Measurements from ENCODE around the gene PGBD1. TPM values are rescaled to one million over a fixed set of nuclear protein-coding genes. Genes with fewer than 3 reads are reported as not detected.
A peak's percentile ranks its signal among the peaks of the same experiment; 100 is the strongest.

Gene PGBD1
- total and polyA plus RNA-seq, 2 of the 13 experiments (the other 11 are each of a cell fraction or from before 2014, with no cell fraction given): 3.6 to 6.9 TPM

DNA sequence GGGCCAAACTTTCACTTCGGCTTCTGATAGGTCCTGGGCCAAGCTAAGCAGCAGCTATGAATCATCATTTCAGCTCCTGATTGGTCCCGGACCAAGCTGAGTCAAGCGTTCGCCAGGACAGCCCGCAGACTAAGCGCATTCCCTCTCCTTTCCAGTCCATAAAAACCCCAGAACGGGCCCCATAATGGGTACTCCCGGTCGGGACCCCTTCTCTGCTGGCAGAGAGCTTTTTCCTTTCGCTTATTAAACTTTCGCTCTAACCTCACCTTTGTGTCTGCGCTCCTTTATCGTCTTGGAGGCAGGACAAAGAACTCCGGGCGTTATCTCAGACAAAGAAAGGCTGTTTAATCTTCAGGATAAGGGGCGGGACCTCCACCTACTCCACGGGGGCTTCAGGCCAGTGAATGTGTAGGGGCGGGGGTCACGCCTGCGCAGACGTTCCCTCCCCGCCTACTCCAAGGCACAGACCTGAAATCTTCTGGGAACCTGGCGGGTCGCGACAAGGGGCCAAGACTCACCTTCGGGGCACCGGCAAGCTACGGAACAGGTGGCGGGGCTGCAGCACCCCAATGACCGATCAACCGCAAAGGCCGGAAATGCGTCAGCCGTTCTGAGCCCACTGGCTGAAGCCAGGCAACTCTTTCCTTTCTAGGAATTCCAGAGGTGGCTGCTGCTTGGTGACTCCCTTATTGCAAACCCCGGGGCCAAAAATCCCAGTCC lies 54.4 kb downstream of the PGBD1 start, which contains the start of gene ZSCAN31 (continued):
- TF ChIP-seq, protein P1, sequence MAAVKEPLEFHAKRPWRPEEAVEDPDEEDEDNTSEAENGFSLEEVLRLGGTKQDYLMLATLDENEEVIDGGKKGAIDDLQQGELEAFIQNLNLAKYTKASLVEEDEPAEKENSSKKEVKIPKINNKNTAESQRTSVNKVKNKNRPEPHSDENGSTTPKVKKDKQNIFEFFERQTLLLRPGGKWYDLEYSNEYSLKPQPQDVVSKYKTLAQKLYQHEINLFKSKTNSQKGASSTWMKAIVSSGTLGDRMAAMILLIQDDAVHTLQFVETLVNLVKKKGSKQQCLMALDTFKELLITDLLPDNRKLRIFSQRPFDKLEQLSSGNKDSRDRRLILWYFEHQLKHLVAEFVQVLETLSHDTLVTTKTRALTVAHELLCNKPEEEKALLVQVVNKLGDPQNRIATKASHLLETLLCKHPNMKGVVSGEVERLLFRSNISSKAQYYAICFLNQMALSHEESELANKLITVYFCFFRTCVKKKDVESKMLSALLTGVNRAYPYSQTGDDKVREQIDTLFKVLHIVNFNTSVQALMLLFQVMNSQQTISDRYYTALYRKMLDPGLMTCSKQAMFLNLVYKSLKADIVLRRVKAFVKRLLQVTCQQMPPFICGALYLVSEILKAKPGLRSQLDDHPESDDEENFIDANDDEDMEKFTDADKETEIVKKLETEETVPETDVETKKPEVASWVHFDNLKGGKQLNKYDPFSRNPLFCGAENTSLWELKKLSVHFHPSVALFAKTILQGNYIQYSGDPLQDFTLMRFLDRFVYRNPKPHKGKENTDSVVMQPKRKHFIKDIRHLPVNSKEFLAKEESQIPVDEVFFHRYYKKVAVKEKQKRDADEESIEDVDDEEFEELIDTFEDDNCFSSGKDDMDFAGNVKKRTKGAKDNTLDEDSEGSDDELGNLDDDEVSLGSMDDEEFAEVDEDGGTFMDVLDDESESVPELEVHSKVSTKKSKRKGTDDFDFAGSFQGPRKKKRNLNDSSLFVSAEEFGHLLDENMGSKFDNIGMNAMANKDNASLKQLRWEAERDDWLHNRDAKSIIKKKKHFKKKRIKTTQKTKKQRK (IDR thresholded peaks at IDR 0.05; ENCODE audit: low read length): no peak
- TF ChIP-seq CBX1 (IDR thresholded peaks at IDR 0.05; ENCODE audit: low read depth): no peak
- no peak for TF ChIP-seq ZNF816 (CRISPR knock-in tag; IDR thresholded peaks at IDR 0.05; ENCODE audit: borderline replicate concordance)
- TF ChIP-seq, protein P2, sequence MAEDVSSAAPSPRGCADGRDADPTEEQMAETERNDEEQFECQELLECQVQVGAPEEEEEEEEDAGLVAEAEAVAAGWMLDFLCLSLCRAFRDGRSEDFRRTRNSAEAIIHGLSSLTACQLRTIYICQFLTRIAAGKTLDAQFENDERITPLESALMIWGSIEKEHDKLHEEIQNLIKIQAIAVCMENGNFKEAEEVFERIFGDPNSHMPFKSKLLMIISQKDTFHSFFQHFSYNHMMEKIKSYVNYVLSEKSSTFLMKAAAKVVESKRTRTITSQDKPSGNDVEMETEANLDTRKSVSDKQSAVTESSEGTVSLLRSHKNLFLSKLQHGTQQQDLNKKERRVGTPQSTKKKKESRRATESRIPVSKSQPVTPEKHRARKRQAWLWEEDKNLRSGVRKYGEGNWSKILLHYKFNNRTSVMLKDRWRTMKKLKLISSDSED (CRISPR knock-in tag; IDR thresholded peaks at IDR 0.05): no peak
- TF ChIP-seq ZNF644 (CRISPR knock-in tag; IDR thresholded peaks at IDR 0.05; ENCODE audit: low read depth): no peak
- TF ChIP-seq RBM22 (optimal IDR thresholded peaks at IDR 0.05; ENCODE audit: low read length): no peak
- TF ChIP-seq ZKSCAN8 (CRISPR knock-in tag; IDR thresholded peaks at IDR 0.05; ENCODE audit: borderline replicate concordance): peak; percentile 71; the same call in 1 of the 2 replicates
- TF ChIP-seq AKAP8 (CRISPR knock-in tag; IDR thresholded peaks at IDR 0.05): peak; percentile 51; the same call in 1 of the 2 replicates
- TF ChIP-seq KMT2A (CRISPR knock-in tag; IDR thresholded peaks at IDR 0.05): no peak; the same call in 1 of the 2 replicates
- peak; percentile 72 for TF ChIP-seq SP4 (CRISPR knock-in tag; IDR thresholded peaks at IDR 0.05)
- TF ChIP-seq, protein P3, sequence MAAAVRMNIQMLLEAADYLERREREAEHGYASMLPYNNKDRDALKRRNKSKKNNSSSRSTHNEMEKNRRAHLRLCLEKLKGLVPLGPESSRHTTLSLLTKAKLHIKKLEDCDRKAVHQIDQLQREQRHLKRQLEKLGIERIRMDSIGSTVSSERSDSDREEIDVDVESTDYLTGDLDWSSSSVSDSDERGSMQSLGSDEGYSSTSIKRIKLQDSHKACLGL (CRISPR knock-in tag; IDR thresholded peaks at IDR 0.05): peak; percentile 42; the same call in 1 of the 2 replicates
- no peak for TF ChIP-seq CHCHD3 (CRISPR knock-in tag; IDR thresholded peaks at IDR 0.05)
- TF ChIP-seq, protein P4, sequence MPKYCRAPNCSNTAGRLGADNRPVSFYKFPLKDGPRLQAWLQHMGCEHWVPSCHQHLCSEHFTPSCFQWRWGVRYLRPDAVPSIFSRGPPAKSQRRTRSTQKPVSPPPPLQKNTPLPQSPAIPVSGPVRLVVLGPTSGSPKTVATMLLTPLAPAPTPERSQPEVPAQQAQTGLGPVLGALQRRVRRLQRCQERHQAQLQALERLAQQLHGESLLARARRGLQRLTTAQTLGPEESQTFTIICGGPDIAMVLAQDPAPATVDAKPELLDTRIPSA (CRISPR knock-in tag; IDR thresholded peaks at IDR 0.05; ENCODE audit: borderline replicate concordance): no peak; the same call in 1 of the 2 replicates
- peak; percentile 4 for TF ChIP-seq SKI (IDR thresholded peaks at IDR 0.05; ENCODE audit: partially characterized antibody)
- TF ChIP-seq ZEB1 (IDR thresholded peaks at IDR 0.05; ENCODE audit: insufficient replicate concordance, low read depth): peak; percentile 94
- TF ChIP-seq NCOA1 (CRISPR knock-in tag; IDR thresholded peaks at IDR 0.05): no peak
- TF ChIP-seq POLR2AphosphoS2 (IDR thresholded peaks at IDR 0.05; ENCODE audit: low read depth, low read length): peak; percentile 80; the same call in 1 of the 2 replicates
- TF ChIP-seq, protein P5, sequence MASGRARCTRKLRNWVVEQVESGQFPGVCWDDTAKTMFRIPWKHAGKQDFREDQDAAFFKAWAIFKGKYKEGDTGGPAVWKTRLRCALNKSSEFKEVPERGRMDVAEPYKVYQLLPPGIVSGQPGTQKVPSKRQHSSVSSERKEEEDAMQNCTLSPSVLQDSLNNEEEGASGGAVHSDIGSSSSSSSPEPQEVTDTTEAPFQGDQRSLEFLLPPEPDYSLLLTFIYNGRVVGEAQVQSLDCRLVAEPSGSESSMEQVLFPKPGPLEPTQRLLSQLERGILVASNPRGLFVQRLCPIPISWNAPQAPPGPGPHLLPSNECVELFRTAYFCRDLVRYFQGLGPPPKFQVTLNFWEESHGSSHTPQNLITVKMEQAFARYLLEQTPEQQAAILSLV (CRISPR knock-in tag; IDR thresholded peaks at IDR 0.05; ENCODE audit: borderline replicate concordance): peak; percentile 84; the same call in 1 of the 2 replicates
- TF ChIP-seq, protein P6, sequence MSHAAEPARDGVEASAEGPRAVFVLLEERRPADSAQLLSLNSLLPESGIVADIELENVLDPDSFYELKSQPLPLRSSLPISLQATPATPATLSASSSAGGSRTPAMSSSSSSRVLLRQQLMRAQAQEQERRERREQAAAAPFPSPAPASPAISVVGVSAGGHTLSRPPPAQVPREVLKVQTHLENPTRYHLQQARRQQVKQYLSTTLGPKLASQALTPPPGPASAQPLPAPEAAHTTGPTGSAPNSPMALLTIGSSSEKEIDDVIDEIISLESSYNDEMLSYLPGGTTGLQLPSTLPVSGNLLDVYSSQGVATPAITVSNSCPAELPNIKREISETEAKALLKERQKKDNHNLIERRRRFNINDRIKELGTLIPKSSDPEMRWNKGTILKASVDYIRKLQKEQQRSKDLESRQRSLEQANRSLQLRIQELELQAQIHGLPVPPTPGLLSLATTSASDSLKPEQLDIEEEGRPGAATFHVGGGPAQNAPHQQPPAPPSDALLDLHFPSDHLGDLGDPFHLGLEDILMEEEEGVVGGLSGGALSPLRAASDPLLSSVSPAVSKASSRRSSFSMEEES (CRISPR knock-in tag; IDR thresholded peaks at IDR 0.05): no peak
- 0 out of 2 replicates have a peak, but pooled peaks have one; percentile 33 for TF ChIP-seq ZNF577 (CRISPR knock-in tag; IDR thresholded peaks at IDR 0.05; ENCODE audit: borderline replicate concordance, low read depth)
- peak; percentile 83 for TF ChIP-seq KAT8 (CRISPR knock-in tag; IDR thresholded peaks at IDR 0.05)
- TF ChIP-seq MIXL1 (CRISPR knock-in tag; IDR thresholded peaks at IDR 0.05): peak; percentile 21; the same call in 1 of the 2 replicates

All from HepG2 (cell line).